Naive thymus-derived CD4-positive, alpha-beta T cell (primary cell): ENCODE data around the gene SLC6A18. TPM values are rescaled to one million over a fixed set of nuclear protein-coding genes. Genes with fewer than 3 reads are reported as not detected.

Experiments used
- ATAC-seq: fragments of 150-1000 bp; cut with Tn5 transposase; 2 replicates; pipeline ENCODE4 v1.10.0; 2021; ENCODE audit warnings: mild to moderate bottlenecking, moderate library complexity
- CTCF ChIA-PET: fragments of 350-600 bp; sonication (Branson Sonifier 250); formaldehyde crosslinking; loops from one replicate; lab custom pipeline; 2021; ENCODE audit warnings: antibody characterized with exemption; lab: Charles Lee
- POLR2A ChIA-PET: fragments of 350-600 bp; sonication (Branson Sonifier 250); formaldehyde crosslinking; loops from one replicate; lab custom pipeline; 2021; ENCODE audit warnings: antibody characterized with exemption, inconsistent platforms; lab: Charles Lee
- DNase-seq, 9 donors: peaks; one replicate each; pipeline versions ENCODE4 v3.0.0 to v3.0.0-alpha.2; 2020 to 2022; ENCODE audit warnings: mixed read lengths in 1 of 9
- H3K27ac ChIP-seq: one replicate; pipeline ENCODE4 v1.7.0; 2013; ENCODE audit warnings: mild to moderate bottlenecking, low read depth, low read length, moderate library complexity
- H3K27me3 ChIP-seq, 2 donors: one replicate each; pipeline ENCODE4 v1.7.0; 2013; ENCODE audit warnings: low read length in 2 of 2, mild to moderate bottlenecking in 2 of 2, moderate library complexity in 2 of 2; ENCODE audit not compliant: control insufficient read depth in 2 of 2, insufficient read depth in 2 of 2
- H3K36me3 ChIP-seq, 3 experiments: 1 replicate in 2 of 3; 2 replicates in 1 of 3; pipeline ENCODE4 v1.7.0; 2013; ENCODE audit warnings: low read length in 3 of 3, mild to moderate bottlenecking in 3 of 3, moderate library complexity in 1 of 3; ENCODE audit not compliant: insufficient read depth in 3 of 3, control insufficient read depth in 2 of 3
- H3K4me1 ChIP-seq, 2 donors: one replicate each; pipeline ENCODE4 v1.7.0; 2013; ENCODE audit warnings: low read length in 2 of 2, mild to moderate bottlenecking in 2 of 2, moderate library complexity in 1 of 2; ENCODE audit not compliant: control insufficient read depth in 2 of 2, insufficient read depth in 2 of 2
- H3K4me3 ChIP-seq: 2 replicates; pipeline ENCODE4 v1.7.0; 2013; ENCODE audit warnings: mild to moderate bottlenecking, low read length
- H3K9me3 ChIP-seq, 3 experiments: 1 replicate in 2 of 3; 2 replicates in 1 of 3; pipeline ENCODE4 v1.7.0; 2013; ENCODE audit warnings: low read length in 3 of 3; ENCODE audit not compliant: control insufficient read depth in 2 of 3
- H3K27ac Mint-ChIP-seq, 9 donors: one replicate each; pipeline ENCODE4 v1.8.0; 2020 to 2022; ENCODE audit warnings: mixed read lengths in 9 of 9, mild to moderate bottlenecking in 8 of 9, moderate library complexity in 5 of 9, inconsistent platforms in 2 of 9
- H3K27me3 Mint-ChIP-seq, 5 donors: one replicate each; pipeline ENCODE4 v1.8.0; 2021 to 2022; ENCODE audit warnings: mixed read lengths in 5 of 5, mild to moderate bottlenecking in 1 of 5
- H3K36me3 Mint-ChIP-seq, 5 donors: one replicate each; pipeline ENCODE4 v1.8.0; 2020 to 2022; ENCODE audit warnings: mixed read lengths in 5 of 5, mild to moderate bottlenecking in 3 of 5, inconsistent platforms in 1 of 5
- H3K4me1 Mint-ChIP-seq, 7 donors: one replicate each; pipeline ENCODE4 v1.8.0; 2020 to 2022; ENCODE audit warnings: mixed read lengths in 7 of 7, mild to moderate bottlenecking in 3 of 7, inconsistent platforms in 1 of 7
- H3K4me3 Mint-ChIP-seq, 10 donors: one replicate each; pipeline ENCODE4 v1.8.0; 2020 to 2022; ENCODE audit warnings: mild to moderate bottlenecking in 10 of 10, mixed read lengths in 10 of 10, moderate library complexity in 6 of 10, inconsistent platforms in 2 of 10
- H3K9me3 Mint-ChIP-seq, 11 donors: one replicate each; pipeline ENCODE4 v1.8.0; 2020 to 2022; ENCODE audit warnings: mixed read lengths in 11 of 11, mild to moderate bottlenecking in 4 of 11, inconsistent platforms in 1 of 11, moderate library complexity in 1 of 11
- intact Hi-C, 2 donors: fragments of 100-400 bp; cut with micrococcal nuclease; formaldehyde crosslinking; loops; one replicate each; pipeline ENCODE4 v1.15.1; 2023
- polyA plus RNA-seq, 2 donors: library from polyadenylated mRNA; unstranded; fragments of 300-500 nt; fragmentation: Illumina TruSeq; gene quantifications; one replicate each; pipeline ENCODE4 v1.2.3, GENCODE V29; 2021
- total RNA-seq, 6 experiments: library from RNA in 5 of 6; stranded (reverse) in 5 of 6; gene quantifications; 1 replicate in 5 of 6; 2 replicates in 1 of 6; pipeline ENCODE4 v1.2.3 and lab custom pipeline; 2021 to 2026

SLC6A18 gene
- total and polyA plus RNA-seq, 7 experiments from 2014 or later: not detected

- intact Hi-C loops: no loop called here
- Mint-ChIP-seq H3K27ac (no peak overlapping the region), H3K9me3 (peaks cover 0 to 2% (median 0%) of the 10 kb centered on the region in 11 donors), H3K27me3 (peaks cover 0 to 9% (median 6%) of the 10 kb centered on the region in 5 donors), H3K4me1 (peaks cover 0 to 8% (median 3%) of the 10 kb centered on the region in 7 donors), H3K36me3 (no peaks in the 10 kb centered on the region), H3K4me3 (no peak overlapping the region)
- H3K27me3 ChIP-seq: peaks cover 0 to 2% of the 10 kb centered on the region in 2 donors
- ATAC-seq: no peak
- no peak overlapping the region for H3K27ac ChIP-seq
- no peak for DNase-seq
- ChIA-PET CTCF (no interaction called here), POLR2A (no interaction called here)
- H3K4me1 ChIP-seq: peaks cover 3% of the 10 kb centered on the region in 2 donors
- H3K4me3 ChIP-seq: no peak overlapping the region
- no peaks in the 10 kb centered on the region for H3K9me3 ChIP-seq
- no peaks in the 10 kb centered on the region for H3K36me3 ChIP-seq
These were observed 24.4 kb downstream of the SLC6A18 start for GRCh38 chr5:1249366-1250280.

- Histone ChIP-seq H3K4me3 (no peak overlapping the region), H3K27ac (no peak overlapping the region), H3K27me3 (peaks cover 0 to 2% of the 10 kb centered on the region in 2 donors), H3K9me3 (no peaks in the 10 kb centered on the region), H3K36me3 (no peaks in the 10 kb centered on the region), H3K4me1 (peaks cover 9 to 18% of the 10 kb centered on the region in 2 donors)
- Mint-ChIP-seq H3K4me3 (no peak overlapping the region), H3K27ac (peak overlapping the region in 2 of 9 donors; percentile 43 to 59), H3K9me3 (peaks cover 0 to 2% (median 0%) of the 10 kb centered on the region in 11 donors), H3K36me3 (no peaks in the 10 kb centered on the region), H3K4me1 (peaks cover 7 to 23% (median 20%) of the 10 kb centered on the region in 7 donors), H3K27me3 (peaks cover 0 to 7% (median 4%) of the 10 kb centered on the region in 5 donors)
- intact Hi-C loops: no loop called here
- ATAC-seq (no peak), DNase-seq (no peak)
- POLR2A ChIA-PET: no interaction called here
- CTCF ChIA-PET: interaction anchor here (0.7 kb wide), 1 partner anchor 131 kb away, joined by 3 read pairs; no protein-coding TSS in a partner anchor
These were observed 26.7 kb downstream of the SLC6A18 start for GRCh38 chr5:1251678-1252580.

GRCh38 chr5:1252681-1253080 is 27.5 kb downstream of the SLC6A18 start:
- intact Hi-C loops: no loop called here
- Histone ChIP-seq H3K9me3 (no peaks in the 10 kb centered on the region), H3K4me1 (peaks cover 9 to 18% of the 10 kb centered on the region in 2 donors), H3K36me3 (no peaks in the 10 kb centered on the region), H3K27ac (no peak overlapping the region), H3K4me3 (no peak overlapping the region), H3K27me3 (no peaks in the 10 kb centered on the region)
- ATAC-seq: no peak
- H3K9me3 Mint-ChIP-seq: no peaks in the 10 kb centered on the region
- ChIA-PET CTCF (no interaction called here), POLR2A (no interaction called here)
- DNase-seq: no peak
- peaks cover 7 to 23% (median 20%) of the 10 kb centered on the region in 7 donors for H3K4me1 Mint-ChIP-seq
- H3K4me3 Mint-ChIP-seq: no peak overlapping the region
- peaks cover 0 to 1% (median 0%) of the 10 kb centered on the region in 5 donors for H3K27me3 Mint-ChIP-seq
- H3K27ac Mint-ChIP-seq: no peak overlapping the region
- H3K36me3 Mint-ChIP-seq: no peaks in the 10 kb centered on the region

GRCh38 chr5:1253456-1254105 is 28.4 kb downstream of the SLC6A18 start:
- Mint-ChIP-seq H3K27me3 (no peaks in the 10 kb centered on the region), H3K36me3 (no peaks in the 10 kb centered on the region), H3K27ac (no peak overlapping the region), H3K4me1 (peaks cover 7 to 23% (median 20%) of the 10 kb centered on the region in 7 donors), H3K4me3 (no peak overlapping the region), H3K9me3 (no peaks in the 10 kb centered on the region)
- Histone ChIP-seq H3K4me1 (peaks cover 9 to 18% of the 10 kb centered on the region in 2 donors), H3K4me3 (no peak overlapping the region), H3K27ac (no peak overlapping the region), H3K9me3 (no peaks in the 10 kb centered on the region), H3K27me3 (no peaks in the 10 kb centered on the region), H3K36me3 (no peaks in the 10 kb centered on the region)
- intact Hi-C loops: loop anchor here in 1 of 2 donors (2.0 kb wide), 2 partner anchors 41 to 133 kb away; partner anchors contain the start of gene TERT
- DNase-seq: no peak
- ChIA-PET POLR2A (interaction anchor here (0.6 to 2.1 kb wide), 2 partner anchors 92 to 132 kb away, joined by 3 to 11 read pairs; no protein-coding TSS in a partner anchor), CTCF (no interaction called here)
- ATAC-seq: no peak

- POLR2A ChIA-PET: interaction anchor here (0.6 to 2.1 kb wide), 3 partner anchors 61 to 132 kb away, joined by 3 to 11 read pairs (median 3); no protein-coding TSS in a partner anchor
- H3K36me3 Mint-ChIP-seq: no peaks in the 10 kb centered on the region
- Histone ChIP-seq H3K27ac (no peak overlapping the region), H3K4me3 (no peak overlapping the region), H3K27me3 (no peaks in the 10 kb centered on the region), H3K9me3 (no peaks in the 10 kb centered on the region), H3K4me1 (peaks cover 9 to 18% of the 10 kb centered on the region in 2 donors), H3K36me3 (no peaks in the 10 kb centered on the region)
- CTCF ChIA-PET: interaction anchor here (0.8 to 1.4 kb wide), 3 partner anchors 38 to 65 kb away, joined by 3 read pairs; no protein-coding TSS in a partner anchor
- H3K4me3 Mint-ChIP-seq: peak overlapping the region in 3 of 10 donors; percentile 8 to 97 (median 76)
- no peaks in the 10 kb centered on the region for H3K9me3 Mint-ChIP-seq
- DNase-seq (no peak), ATAC-seq (no peak)
- H3K27ac Mint-ChIP-seq: peak overlapping the region in 3 of 9 donors; percentile 87 to 90 (median 89)
- no peaks in the 10 kb centered on the region for H3K27me3 Mint-ChIP-seq
- intact Hi-C loops: loop anchor here in 1 of 2 donors (2.0 kb wide), 2 partner anchors 41 to 133 kb away; partner anchors contain the start of gene TERT
- H3K4me1 Mint-ChIP-seq: peaks cover 7 to 23% (median 20%) of the 10 kb centered on the region in 7 donors
These were observed 29.0 kb downstream of the SLC6A18 start for GRCh38 chr5:1254196-1254595.
